HG02885 (cell line): Measurements from ENCODE around the gene MEF2B.
"Not testable (repeated sequence)": the region's sequence is repeated elsewhere in the genome, so short reads cannot be mapped to it uniquely, and the experiment has no call there.

Source experiments
- ATAC-seq: cut with Tn5 transposase; IDR thresholded peaks from one replicate; pipeline ENCODE4 v1.9.1; 2021; ENCODE audit warnings: mild to moderate bottlenecking; ENCODE audit not compliant: unreplicated experiment, poor library complexity

Gene MEF2B

DNA sequence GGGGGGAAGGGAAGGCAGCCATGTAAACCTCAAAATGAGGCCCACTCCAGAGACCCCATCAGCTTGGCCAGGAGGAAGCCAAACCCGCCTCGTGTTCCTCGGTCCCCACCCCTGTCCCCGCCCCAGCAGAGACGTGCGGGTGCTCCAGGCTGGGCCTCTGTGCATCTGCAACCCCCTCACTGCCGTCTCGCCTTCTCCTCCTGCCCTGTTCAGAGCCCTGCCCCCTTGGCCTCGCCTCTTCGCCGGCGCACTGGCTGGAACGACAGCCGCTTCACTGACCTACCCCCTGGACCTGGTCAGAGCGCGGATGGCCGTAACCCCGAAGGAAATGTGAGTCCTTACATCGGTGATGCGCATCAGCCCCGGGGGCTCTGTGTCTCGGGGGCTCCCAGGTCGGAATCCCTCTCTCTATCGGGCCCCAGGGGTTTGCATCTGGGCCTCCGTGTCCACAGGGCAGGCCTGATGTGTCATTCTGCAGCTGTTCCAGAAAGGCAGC, 64.0 kb downstream of the MEF2B start:
- ATAC-seq: no peak

- ATAC-seq: no peak
Observed at GRCh38 chr19:19105365-19106055, 64.6 kb downstream of the MEF2B start.

GRCh38 chr19:19103167-19103566, 66.9 kb downstream of the MEF2B start:
- ATAC-seq: no peak

DNA sequence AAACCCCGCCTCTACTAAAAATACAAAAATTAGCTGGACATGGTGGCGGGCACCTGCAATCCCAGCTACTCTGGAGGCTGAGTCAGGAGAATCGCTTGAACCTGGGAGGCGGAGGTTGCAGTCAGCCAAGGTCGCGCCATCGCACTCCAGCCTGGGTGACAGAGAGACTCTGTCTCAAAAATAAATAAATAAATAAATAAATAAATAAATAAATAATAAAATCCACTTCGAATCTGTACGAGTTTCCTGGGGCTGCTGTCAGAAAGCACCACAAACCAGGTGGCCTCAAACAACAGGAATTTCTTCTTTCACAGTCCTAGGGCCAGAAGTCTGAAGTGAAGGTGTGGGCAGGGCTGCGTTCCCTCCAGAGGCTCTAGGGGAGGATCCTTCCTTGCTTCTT, 67.5 kb downstream of the MEF2B start:
- not testable (repeated sequence) for ATAC-seq

GRCh38 chr19:19101540-19101939, 68.5 kb downstream of the MEF2B start:
- ATAC-seq: no peak

- no peak for ATAC-seq
Observed at GRCh38 chr19:19098703-19099632, 71.1 kb downstream of the MEF2B start.

GRCh38 chr19:19098084-19098702, 71.9 kb downstream of the MEF2B start:
- no peak for ATAC-seq

DNA sequence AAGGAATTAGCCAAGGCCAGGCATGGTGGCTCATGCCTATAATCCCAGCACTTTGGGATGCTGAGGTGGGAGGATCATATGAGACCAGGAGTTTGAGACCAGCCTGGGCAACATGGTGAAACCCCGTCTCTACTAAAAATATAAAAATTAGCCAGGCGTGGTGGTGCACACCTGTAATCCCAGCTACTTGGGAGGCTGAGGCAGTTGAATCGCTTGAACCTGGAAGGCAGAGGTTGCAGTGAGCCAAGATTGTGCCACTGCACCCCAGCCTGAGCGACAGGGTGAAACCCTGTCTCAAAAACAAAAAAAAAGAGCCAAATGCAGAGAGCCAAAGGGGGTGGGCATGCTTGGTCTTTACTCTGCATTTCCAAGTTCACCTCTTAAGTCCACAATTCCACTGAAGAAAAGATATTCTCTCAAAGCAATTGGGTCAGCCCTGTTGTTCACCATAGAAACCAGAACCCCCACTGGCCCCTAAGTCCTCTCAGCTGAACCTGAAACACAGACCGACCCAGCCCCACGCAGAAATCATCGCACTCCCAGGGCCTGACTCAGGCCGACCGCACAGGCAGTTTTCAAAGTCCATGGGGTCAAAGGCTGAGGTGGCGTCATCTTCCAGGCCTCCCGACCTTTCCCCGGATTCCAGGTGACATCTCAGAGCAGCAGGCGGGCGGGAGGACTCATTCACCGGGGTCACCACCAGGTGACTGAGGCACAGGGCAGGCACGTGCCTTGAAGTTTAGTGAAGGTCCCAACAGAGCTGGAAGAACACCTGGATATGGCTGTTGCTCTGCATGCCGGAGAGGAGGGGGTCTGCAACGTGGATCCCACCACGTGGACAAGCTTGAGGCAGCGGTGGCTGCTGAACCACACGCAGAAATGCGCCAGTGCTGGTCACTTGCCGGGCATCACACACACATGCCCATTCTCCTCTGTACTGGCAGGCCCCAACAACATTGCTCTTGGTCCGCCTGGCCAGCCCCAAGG, 73.1 kb downstream of the MEF2B start:
- no peak for ATAC-seq

DNA sequence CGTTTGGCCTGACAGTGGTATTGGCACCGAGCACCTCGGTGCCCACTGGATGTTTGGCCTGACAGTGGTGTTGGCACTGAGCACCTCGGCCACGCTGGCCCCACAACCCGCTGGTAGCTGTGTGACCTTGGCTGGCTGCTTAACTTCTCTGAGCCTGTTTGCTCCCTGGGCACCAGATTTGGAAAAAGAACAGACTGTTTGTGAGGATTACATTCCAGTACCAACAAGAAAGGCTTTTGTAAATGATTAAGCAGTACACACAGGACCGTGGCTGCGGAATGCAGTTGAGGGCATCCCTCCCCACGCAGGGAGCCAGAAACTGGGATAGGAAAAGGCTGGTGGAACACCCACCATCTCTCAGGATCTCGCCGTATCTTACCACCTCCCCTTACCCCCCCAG, 74.4 kb downstream of the MEF2B start:
- ATAC-seq: no peak
